Esophagus (tissue), 2 donors: ENCODE results near the gene AAK1. TPM values are rescaled to one million over a fixed set of nuclear protein-coding genes. Genes with fewer than 3 reads are reported as not detected.

Experiments
- H3K27ac ChIP-seq, 2 donors: one replicate each; pipeline ENCODE4 v1.5.1; 2013; ENCODE audit warnings: low read depth in 2 of 2, mild to moderate bottlenecking in 2 of 2, inconsistent platforms in 1 of 2, low read length in 1 of 2, moderate library complexity in 1 of 2
- H3K27me3 ChIP-seq, 2 donors: one replicate each; pipeline ENCODE4 v1.6.1; 2013; ENCODE audit warnings: low read length in 2 of 2, control low read depth in 1 of 2, mild to moderate bottlenecking in 1 of 2; ENCODE audit not compliant: insufficient read depth in 2 of 2, control insufficient read depth in 1 of 2
- H3K36me3 ChIP-seq, 2 donors: one replicate each; pipeline ENCODE4 v1.6.1; 2013; ENCODE audit warnings: low read length in 1 of 2; ENCODE audit not compliant: control insufficient read depth in 2 of 2, insufficient read depth in 2 of 2
- H3K4me1 ChIP-seq, 2 donors: one replicate each; pipeline ENCODE4 v1.6.1; 2013; ENCODE audit warnings: low read length in 1 of 2; ENCODE audit not compliant: control insufficient read depth in 2 of 2, insufficient read depth in 2 of 2
- H3K4me3 ChIP-seq, 2 donors: one replicate each; pipeline ENCODE4 v1.5.1; 2013; ENCODE audit warnings: low read length in 2 of 2, mild to moderate bottlenecking in 2 of 2, low read depth in 1 of 2, moderate library complexity in 1 of 2
- H3K9me3 ChIP-seq, 2 donors: one replicate each; pipeline ENCODE4 v1.6.1; 2013; ENCODE audit warnings: mild to moderate bottlenecking in 2 of 2, low read depth in 1 of 2, low read length in 1 of 2, moderate library complexity in 1 of 2; ENCODE audit not compliant: control insufficient read depth in 2 of 2, insufficient read depth in 1 of 2
- WGBS, 2 donors: extraction: QIAGEN DNeasy Blood & Tissue Kit; methylation state at CpG; one replicate each; pipeline ENCODE4 v1.1.7; 2013; 5-methylcytosine and 5-hydroxymethylcytosine counted together
- polyA plus RNA-seq, 2 donors: library from polyadenylated mRNA; stranded (reverse); fragments of 200-250 nt; gene quantifications; one replicate each; pipeline ENCODE4 v1.2.3, GENCODE V29; 2013
- donor health status: healthy with polysubstance abuse.
- donor health status: Bipolar disorder and iron deficiency.

Gene AAK1
- polyA plus RNA-seq, 2 donors = 4.4 to 8.4 TPM

DNA sequence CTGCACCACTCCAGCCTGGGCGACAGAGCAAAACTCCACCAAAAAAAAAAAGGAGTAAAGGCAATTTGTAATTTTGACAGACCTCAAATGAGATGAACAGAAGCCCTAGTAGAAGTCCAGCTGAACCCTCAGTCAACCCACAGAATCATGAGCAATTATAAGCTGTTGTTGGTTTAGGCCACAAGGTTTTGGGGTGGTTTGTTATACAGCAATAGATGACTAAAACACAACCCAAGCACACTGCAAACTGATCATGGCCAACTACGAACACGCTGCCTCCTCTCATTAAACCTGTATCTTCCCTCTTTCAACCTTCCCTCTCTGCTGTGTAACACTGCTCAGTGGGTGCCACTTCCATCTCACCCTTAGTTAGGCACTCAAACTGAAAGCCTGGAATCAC is 22.1 kb downstream of the AAK1 start:
- Histone ChIP-seq H3K27ac (no peak overlapping the region), H3K27me3 (no peaks in the 10 kb centered on the region), H3K36me3 (no peaks in the 10 kb centered on the region), H3K4me1 (peaks cover 3 to 11% of the 10 kb centered on the region in 2 donors), H3K4me3 (no peak overlapping the region), H3K9me3 (no peaks in the 10 kb centered on the region)
- 93 to 94% methylated on average over 3 of the region's 3 CpGs for WGBS, 2 donors

GRCh38 chr2:69620870-69621269 is 22.7 kb downstream of the AAK1 start:
- Histone ChIP-seq H3K4me1 (peaks cover 3 to 11% of the 10 kb centered on the region in 2 donors), H3K27me3 (no peaks in the 10 kb centered on the region), H3K27ac (no peak overlapping the region), H3K9me3 (no peaks in the 10 kb centered on the region), H3K4me3 (no peak overlapping the region), H3K36me3 (no peaks in the 10 kb centered on the region)
- 90 to 95% methylated on average over 7 of the region's 7 CpGs for WGBS, 2 donors

- Histone ChIP-seq H3K9me3 (no peaks in the 10 kb centered on the region), H3K27ac (no peak overlapping the region), H3K4me3 (no peak overlapping the region), H3K4me1 (peaks cover 3 to 11% of the 10 kb centered on the region in 2 donors), H3K27me3 (no peaks in the 10 kb centered on the region), H3K36me3 (no peaks in the 10 kb centered on the region)
- WGBS, 2 donors = 45 to 69% methylated on average over 3 of the region's 3 CpGs
Observed at GRCh38 chr2:69619725-69620124, 23.8 kb downstream of the AAK1 start.

DNA sequence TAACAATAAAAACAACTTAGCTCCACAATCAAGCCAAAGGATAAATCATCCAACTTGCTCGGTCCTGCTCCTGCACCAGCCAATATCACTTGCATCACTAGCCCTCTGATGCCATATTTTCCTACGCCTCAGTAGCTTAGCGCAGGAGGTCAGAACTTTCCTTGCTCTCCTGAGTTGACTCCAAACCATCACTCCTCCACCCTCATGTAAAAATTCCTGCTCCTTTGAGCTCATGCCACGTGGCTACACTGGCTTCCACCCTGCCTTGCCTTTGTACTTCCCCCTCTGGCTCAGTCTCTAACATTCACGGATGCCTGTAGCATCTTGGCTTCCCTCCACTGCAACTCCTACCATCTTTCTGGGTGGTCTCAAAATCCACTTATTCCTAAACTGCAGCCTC is 25.2 kb downstream of the AAK1 start:
- Histone ChIP-seq H3K4me3 (no peak overlapping the region), H3K9me3 (no peaks in the 10 kb centered on the region), H3K27me3 (no peaks in the 10 kb centered on the region), H3K27ac (peak overlapping the region; percentile 7 to 56), H3K36me3 (no peaks in the 10 kb centered on the region), H3K4me1 (peaks cover 3 to 11% of the 10 kb centered on the region in 2 donors)
- 30 to 51% methylated on average over 5 of the region's 5 CpGs for WGBS, 2 donors

- Histone ChIP-seq H3K4me3 (no peak overlapping the region), H3K27ac (no peak overlapping the region), H3K4me1 (peaks cover 3 to 11% of the 10 kb centered on the region in 2 donors), H3K9me3 (no peaks in the 10 kb centered on the region), H3K27me3 (no peaks in the 10 kb centered on the region), H3K36me3 (no peaks in the 10 kb centered on the region)
- WGBS, 2 donors = 40 to 66% methylated on average over 1 of the region's 1 CpG
Observed at GRCh38 chr2:69617744-69618143, 25.8 kb downstream of the AAK1 start.

- no peaks in the 10 kb centered on the region for H3K9me3 ChIP-seq
- peak overlapping the region; percentile 57 to 84 for H3K27ac ChIP-seq
- H3K36me3 ChIP-seq = no peaks in the 10 kb centered on the region
- WGBS, 2 donors = 23% methylated on average over 1 of the region's 1 CpG
- no peaks in the 10 kb centered on the region for H3K27me3 ChIP-seq
- peaks cover 3 to 11% of the 10 kb centered on the region in 2 donors for H3K4me1 ChIP-seq
- H3K4me3 ChIP-seq = no peak overlapping the region
Observed at GRCh38 chr2:69616755-69617154, 26.8 kb downstream of the AAK1 start.

GRCh38 chr2:69615969-69616368 is 27.6 kb downstream of the AAK1 start:
- no peaks in the 10 kb centered on the region for H3K36me3 ChIP-seq
- peak overlapping the region in 1 of 2 donors; percentile 42 for H3K27ac ChIP-seq
- H3K9me3 ChIP-seq = no peaks in the 10 kb centered on the region
- H3K4me3 ChIP-seq = no peak overlapping the region
- no peaks in the 10 kb centered on the region for H3K27me3 ChIP-seq
- 79 to 81% methylated on average over 4 of the region's 4 CpGs for WGBS, 2 donors
- peaks cover 3 to 11% of the 10 kb centered on the region in 2 donors for H3K4me1 ChIP-seq

DNA sequence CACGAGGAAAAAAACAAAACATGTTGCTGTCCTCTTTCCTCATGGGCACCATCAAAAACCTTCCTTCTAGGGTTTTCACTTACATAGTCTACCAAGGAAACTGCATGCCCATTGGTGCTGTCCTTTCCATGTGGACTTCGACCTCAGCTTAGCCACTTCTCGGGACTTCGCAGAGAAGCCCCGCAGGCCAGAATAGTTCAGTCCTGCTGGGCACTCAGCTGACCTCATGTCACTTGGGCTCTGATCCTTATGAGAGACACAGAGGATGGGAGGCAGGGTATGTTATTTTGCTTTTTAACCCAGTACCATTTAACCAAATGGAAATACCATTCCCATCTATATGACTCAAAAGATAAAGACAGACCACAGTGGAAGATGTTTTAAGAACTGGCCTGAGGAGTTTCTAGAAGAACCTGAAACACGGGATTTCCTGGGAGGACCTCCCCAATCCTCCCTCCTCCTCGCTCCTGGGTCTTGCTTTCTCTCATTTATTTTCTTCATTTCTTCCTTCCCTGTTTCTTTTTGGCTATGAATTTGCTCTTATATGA is 28.4 kb downstream of the AAK1 start:
- H3K27me3 ChIP-seq = no peaks in the 10 kb centered on the region
- H3K27ac ChIP-seq = no peak overlapping the region
- H3K4me3 ChIP-seq = no peak overlapping the region
- H3K36me3 ChIP-seq = no peaks in the 10 kb centered on the region
- peaks cover 3 to 11% of the 10 kb centered on the region in 2 donors for H3K4me1 ChIP-seq
- H3K9me3 ChIP-seq = no peaks in the 10 kb centered on the region
- WGBS, 2 donors = 85 to 86% methylated on average over 7 of the region's 7 CpGs

GRCh38 chr2:69612707-69613106 is 30.8 kb downstream of the AAK1 start:
- Histone ChIP-seq H3K9me3 (no peaks in the 10 kb centered on the region), H3K4me3 (no peak overlapping the region), H3K4me1 (peaks cover 5% of the 10 kb centered on the region in 2 donors), H3K27ac (no peak overlapping the region), H3K36me3 (no peaks in the 10 kb centered on the region), H3K27me3 (no peaks in the 10 kb centered on the region)

DNA sequence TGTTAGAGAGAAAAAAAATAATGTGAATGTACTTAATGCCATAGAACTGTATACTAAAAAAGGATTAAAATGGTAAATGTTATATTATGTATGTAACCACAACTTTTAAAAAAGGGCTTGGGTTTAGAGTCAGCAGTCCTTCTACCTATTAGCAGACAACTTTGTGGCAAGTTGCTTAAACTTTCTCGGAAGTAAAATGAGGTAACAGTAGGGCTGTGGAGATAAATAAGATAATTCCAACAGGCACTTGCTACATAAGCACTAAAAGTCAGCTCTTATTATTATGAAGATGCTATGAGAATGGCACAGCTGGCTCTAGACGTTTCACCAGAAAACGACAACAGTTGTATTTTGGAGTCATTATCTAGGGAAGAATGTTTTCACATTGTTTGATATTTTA is 31.3 kb downstream of the AAK1 start:
- Histone ChIP-seq H3K27ac (no peak overlapping the region), H3K36me3 (no peaks in the 10 kb centered on the region), H3K27me3 (no peaks in the 10 kb centered on the region), H3K4me3 (no peak overlapping the region), H3K4me1 (peaks cover 5% of the 10 kb centered on the region in 2 donors), H3K9me3 (no peaks in the 10 kb centered on the region)
- WGBS, 2 donors = 89 to 94% methylated on average over 3 of the region's 3 CpGs
